Mesendoderm (in vitro differentiated cells): ENCODE results near the gene BCL11A.

ENCODE experiments used
- DNase-seq: peaks from one replicate; pipeline ENCODE4 v3.0.0; 2013
- H2AK5ac ChIP-seq: 2 replicates; pipeline ENCODE4 v1.6.1; 2013; ENCODE audit warnings: low read length, inconsistent platforms
- H2BK120ac ChIP-seq: 2 replicates; pipeline ENCODE4 v1.6.1; 2013; ENCODE audit warnings: low read depth, mild to moderate bottlenecking, low read length, moderate library complexity, mixed read lengths
- H2BK15ac ChIP-seq: replicated peaks from 2 replicates; pipeline ENCODE4 v1.6.1; 2013; ENCODE audit warnings: low read depth, mild to moderate bottlenecking, moderate library complexity
- H2BK5ac ChIP-seq: 2 replicates; pipeline ENCODE4 v1.6.1; 2013; ENCODE audit warnings: low read length, inconsistent platforms
- H3K18ac ChIP-seq: 2 replicates; pipeline ENCODE4 v1.6.1; 2013; ENCODE audit warnings: mild to moderate bottlenecking, low read length, mixed read lengths
- H3K23ac ChIP-seq: one replicate; pipeline ENCODE4 v1.6.1; 2013; ENCODE audit warnings: low read length
- H3K27ac ChIP-seq: 2 replicates; pipeline ENCODE4 v1.5.1; 2013; ENCODE audit warnings: low read depth, mild to moderate bottlenecking, inconsistent platforms, low read length, moderate library complexity
- H3K27me3 ChIP-seq: 2 replicates; pipeline ENCODE4 v1.6.1; 2013; ENCODE audit warnings: low read length, control low read depth, mild to moderate bottlenecking, inconsistent platforms; ENCODE audit not compliant: insufficient read depth, poor library complexity
- H3K36me3 ChIP-seq: 2 replicates; pipeline ENCODE4 v1.6.1; 2013; ENCODE audit warnings: low read length, inconsistent platforms; ENCODE audit not compliant: control insufficient read depth, insufficient read depth
- H3K4ac ChIP-seq: one replicate; pipeline ENCODE4 v1.6.1; 2013; ENCODE audit warnings: low read depth, mild to moderate bottlenecking, low read length, moderate library complexity
- H3K4me1 ChIP-seq: 2 replicates; pipeline ENCODE4 v1.6.1; 2013; ENCODE audit warnings: low read depth, low read length, inconsistent platforms; ENCODE audit not compliant: control insufficient read depth
- H3K4me2 ChIP-seq: 2 replicates; pipeline ENCODE4 v1.6.1; 2013; ENCODE audit warnings: low read length
- H3K4me3 ChIP-seq: 2 replicates; pipeline ENCODE4 v1.5.1; 2013; ENCODE audit warnings: mild to moderate bottlenecking, low read length
- H3K56ac ChIP-seq: one replicate; pipeline ENCODE4 v1.6.1; 2013; ENCODE audit warnings: low read length
- H3K79me1 ChIP-seq: 2 replicates; pipeline ENCODE4 v1.6.1; 2013; ENCODE audit warnings: low read length, inconsistent platforms
- H3K79me2 ChIP-seq: 2 replicates; pipeline ENCODE4 v1.6.1; 2013; ENCODE audit warnings: mild to moderate bottlenecking, low read length; ENCODE audit not compliant: control insufficient read depth, insufficient read depth
- H3K9ac ChIP-seq: 2 replicates; pipeline ENCODE4 v1.6.1; 2013; ENCODE audit warnings: low read length, inconsistent platforms
- H4K5ac ChIP-seq: one replicate; pipeline ENCODE4 v1.6.1; 2013; ENCODE audit warnings: low read length
- H4K8ac ChIP-seq: one replicate; pipeline ENCODE4 v1.6.1; 2013; ENCODE audit warnings: low read depth, mild to moderate bottlenecking, control low read depth, low read length, moderate library complexity
- WGBS: extraction: QIAGEN DNeasy Blood & Tissue Kit; methylation state at CpG from one replicate; pipeline ENCODE4 v1.1.7; 2013; ENCODE audit warnings: low lambda C conversion rate, missing lambda C conversion rate; ENCODE audit not compliant: insufficient coverage; ENCODE audit errors: extremely low coverage; 5-methylcytosine and 5-hydroxymethylcytosine counted together

Gene BCL11A

GRCh38 chr2:60558536-60558935 is 5.1 kb upstream of the BCL11A start:
- no peak overlapping the region for H2BK15ac ChIP-seq
- no peak overlapping the region for H4K8ac ChIP-seq
- no peak overlapping the region for H3K4ac ChIP-seq
- H3K27ac ChIP-seq = no peak overlapping the region
- DNase-seq = no peak
- no peak overlapping the region for H2BK120ac ChIP-seq
- H2BK5ac ChIP-seq = no peak overlapping the region
- H3K56ac ChIP-seq = no peak overlapping the region
- H4K5ac ChIP-seq = no peak overlapping the region
- H3K4me1 ChIP-seq = no peaks in the 10 kb centered on the region
- no peak overlapping the region for H2AK5ac ChIP-seq
- no peak overlapping the region for H3K23ac ChIP-seq
- H3K4me2 ChIP-seq = no peak overlapping the region
- no peak overlapping the region for H3K4me3 ChIP-seq
- no CpG with 5 or more reads among the region's 2 CpGs for WGBS
- no peak overlapping the region for H3K18ac ChIP-seq
- H3K27me3 ChIP-seq = no peaks in the 10 kb centered on the region
- H3K36me3 ChIP-seq = no peaks in the 10 kb centered on the region
- no peaks in the 10 kb centered on the region for H3K79me2 ChIP-seq
- no peak overlapping the region for H3K9ac ChIP-seq
- H3K79me1 ChIP-seq = no peaks in the 10 kb centered on the region

GRCh38 chr2:60557486-60557864 is 4.0 kb upstream of the BCL11A start:
- Histone ChIP-seq H3K27ac (no peak overlapping the region), H3K4ac (no peak overlapping the region), H3K36me3 (no peaks in the 10 kb centered on the region), H2BK120ac (no peak overlapping the region), H3K4me1 (no peaks in the 10 kb centered on the region), H3K79me1 (no peaks in the 10 kb centered on the region), H3K9ac (peak overlapping the region; percentile 15), H3K4me2 (peak overlapping the region; percentile 76), H4K8ac (no peak overlapping the region), H3K56ac (no peak overlapping the region), H2BK5ac (no peak overlapping the region), H3K4me3 (no peak overlapping the region), H3K23ac (no peak overlapping the region), H4K5ac (no peak overlapping the region), H3K79me2 (peaks cover 5% of the 10 kb centered on the region), H2AK5ac (no peak overlapping the region), H2BK15ac (no peak overlapping the region), H3K18ac (no peak overlapping the region), H3K27me3 (no peaks in the 10 kb centered on the region)
- no peak for DNase-seq
- no CpG with 5 or more reads among the region's 12 CpGs for WGBS

- Histone ChIP-seq H3K18ac (peak overlapping the region; percentile 34), H3K36me3 (no peaks in the 10 kb centered on the region), H2AK5ac (no peak overlapping the region), H3K79me1 (no peaks in the 10 kb centered on the region), H2BK15ac (peak overlapping the region; percentile 67), H2BK5ac (no peak overlapping the region), H3K79me2 (peaks cover 10% of the 10 kb centered on the region), H3K4ac (no peak overlapping the region), H2BK120ac (no peak overlapping the region), H3K4me2 (peak overlapping the region; percentile 76), H3K4me3 (peak overlapping the region; percentile 31), H3K27me3 (no peaks in the 10 kb centered on the region), H3K27ac (no peak overlapping the region), H3K9ac (peak overlapping the region; percentile 26), H4K5ac (no peak overlapping the region), H3K23ac (no peak overlapping the region), H3K4me1 (no peaks in the 10 kb centered on the region), H4K8ac (no peak overlapping the region), H3K56ac (peak overlapping the region; percentile 27)
- peak; percentile 61 for DNase-seq
- WGBS = no CpG with 5 or more reads among the region's 31 CpGs
Measured at GRCh38 chr2:60556576-60557485, 3.4 kb upstream of the BCL11A start.

GRCh38 chr2:60556175-60556574 is 2.7 kb upstream of the BCL11A start:
- no peaks in the 10 kb centered on the region for H3K27me3 ChIP-seq
- peak overlapping the region; percentile 67 for H2BK15ac ChIP-seq
- no peaks in the 10 kb centered on the region for H3K36me3 ChIP-seq
- no peak overlapping the region for H3K56ac ChIP-seq
- peak overlapping the region; percentile 76 for H3K4me2 ChIP-seq
- H4K5ac ChIP-seq = no peak overlapping the region
- WGBS = 94% methylated on average over 2 of the region's 5 CpGs
- H3K4me1 ChIP-seq = no peaks in the 10 kb centered on the region
- no peak overlapping the region for H2BK120ac ChIP-seq
- H3K18ac ChIP-seq = no peak overlapping the region
- H3K79me1 ChIP-seq = no peaks in the 10 kb centered on the region
- no peak overlapping the region for H4K8ac ChIP-seq
- no peak overlapping the region for H3K9ac ChIP-seq
- H3K27ac ChIP-seq = no peak overlapping the region
- H3K4ac ChIP-seq = no peak overlapping the region
- H3K4me3 ChIP-seq = no peak overlapping the region
- no peak for DNase-seq
- H2AK5ac ChIP-seq = no peak overlapping the region
- no peak overlapping the region for H2BK5ac ChIP-seq
- H3K79me2 ChIP-seq = peaks cover 16% of the 10 kb centered on the region
- H3K23ac ChIP-seq = no peak overlapping the region

- Histone ChIP-seq H3K79me2 (peaks cover 17% of the 10 kb centered on the region), H3K79me1 (no peaks in the 10 kb centered on the region), H3K4me1 (no peaks in the 10 kb centered on the region), H3K56ac (peak overlapping the region; percentile 53), H3K27me3 (no peaks in the 10 kb centered on the region), H4K5ac (no peak overlapping the region), H4K8ac (no peak overlapping the region), H3K9ac (peak overlapping the region; percentile 59), H3K4me2 (peak overlapping the region; percentile 15), H2BK15ac (no peak overlapping the region), H2BK120ac (no peak overlapping the region), H3K4ac (no peak overlapping the region), H3K36me3 (no peaks in the 10 kb centered on the region), H3K27ac (no peak overlapping the region), H3K4me3 (peak overlapping the region; percentile 10), H2BK5ac (no peak overlapping the region), H2AK5ac (no peak overlapping the region), H3K18ac (peak overlapping the region; percentile 29), H3K23ac (no peak overlapping the region)
- WGBS = no CpG with 5 or more reads among the region's 5 CpGs
- peak; percentile 81 for DNase-seq
Measured at GRCh38 chr2:60555783-60556139, 2.3 kb upstream of the BCL11A start.
